HG03280 (cell line): Measurements from ENCODE around the gene XPNPEP3.
"Not testable (repeated sequence)": the region's sequence is repeated elsewhere in the genome, so short reads cannot be mapped to it uniquely, and the experiment has no call there.

Experiments
- ATAC-seq: cut with Tn5 transposase; IDR thresholded peaks from one replicate; pipeline ENCODE4 v1.9.1; 2021; ENCODE audit warnings: mild to moderate bottlenecking, moderate library complexity; ENCODE audit not compliant: unreplicated experiment

Gene XPNPEP3

DNA sequence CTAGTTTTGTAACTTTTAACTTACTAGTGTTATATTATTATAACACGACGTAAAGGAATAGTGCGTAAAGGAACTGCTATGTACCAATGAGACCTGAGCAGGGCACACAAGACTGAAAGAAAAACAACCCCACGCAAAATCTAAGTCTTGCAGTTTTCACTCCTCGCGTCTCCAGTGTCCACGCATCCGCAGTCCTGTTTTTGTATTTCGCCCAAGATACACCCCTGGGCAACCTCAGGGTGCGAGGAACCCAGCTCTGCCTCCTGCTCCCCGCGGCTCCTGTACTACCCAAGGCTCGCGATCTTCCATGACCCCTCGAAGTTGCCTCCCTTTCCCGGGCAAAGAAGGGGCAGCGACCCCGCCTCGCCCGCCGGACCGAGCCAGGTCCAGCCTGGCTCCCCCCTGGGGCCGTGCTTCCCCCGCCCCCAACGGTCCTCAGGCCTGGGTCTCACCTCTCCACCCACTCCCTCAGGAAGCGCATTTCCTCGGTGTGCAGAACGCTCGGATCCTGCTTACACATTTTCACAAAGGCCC lies 902 bp upstream of the XPNPEP3 start:
- ATAC-seq, result peak; percentile 10

DNA sequence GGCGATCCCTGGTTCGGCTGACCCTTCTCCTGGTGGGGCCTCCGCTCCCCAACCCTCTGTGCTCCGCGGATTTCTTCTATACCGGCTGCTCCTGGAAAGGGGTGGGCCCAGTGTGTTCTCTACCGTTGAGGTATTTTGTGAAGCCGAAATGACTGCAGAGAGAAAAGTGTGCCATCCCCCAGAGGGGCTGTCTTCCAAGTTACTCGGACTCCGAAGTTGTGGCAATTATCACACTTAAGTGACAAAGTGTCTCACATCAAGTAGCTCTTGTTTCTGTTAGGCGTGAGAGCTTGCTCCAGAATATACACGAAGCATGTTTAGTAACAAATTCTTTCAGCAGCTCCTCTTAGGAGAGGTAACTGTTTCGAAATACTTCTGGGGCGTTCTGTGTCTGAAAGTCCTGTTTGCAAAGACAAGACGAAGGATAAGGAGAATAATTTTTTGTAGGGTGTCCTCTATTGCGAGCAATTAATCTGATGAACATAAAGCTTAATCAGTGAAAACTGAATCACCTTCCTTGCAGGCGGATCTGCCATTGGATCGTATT lies 434 bp downstream of the XPNPEP3 start:
- ATAC-seq, result no peak

DNA sequence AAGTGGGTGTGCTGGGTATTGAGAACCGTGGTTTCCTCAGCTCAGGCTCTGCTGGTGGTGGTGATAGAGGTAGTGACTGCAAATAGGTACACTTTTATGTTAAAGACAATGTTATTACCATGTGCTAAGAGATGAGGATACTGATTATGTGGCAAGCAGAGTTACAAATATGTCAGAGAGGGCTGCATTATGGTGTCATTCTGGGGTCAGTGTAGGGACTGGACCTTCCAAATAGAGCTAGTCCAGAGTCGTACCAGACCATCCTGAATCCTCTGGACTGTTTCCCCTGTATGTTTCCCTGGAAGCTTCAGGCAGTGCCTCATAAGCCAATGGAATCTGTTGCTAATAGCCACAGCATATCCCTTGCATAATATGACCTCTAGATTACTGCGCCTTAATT lies 5.1 kb downstream of the XPNPEP3 start, which contains the start of gene DNAJB7:
DNAJB7 (minus strand) TSS at position 101 of the 400 bp plus-strand sequence. CDS start 119 bp downstream, outside the sequence.
- ATAC-seq, result no peak

DNA sequence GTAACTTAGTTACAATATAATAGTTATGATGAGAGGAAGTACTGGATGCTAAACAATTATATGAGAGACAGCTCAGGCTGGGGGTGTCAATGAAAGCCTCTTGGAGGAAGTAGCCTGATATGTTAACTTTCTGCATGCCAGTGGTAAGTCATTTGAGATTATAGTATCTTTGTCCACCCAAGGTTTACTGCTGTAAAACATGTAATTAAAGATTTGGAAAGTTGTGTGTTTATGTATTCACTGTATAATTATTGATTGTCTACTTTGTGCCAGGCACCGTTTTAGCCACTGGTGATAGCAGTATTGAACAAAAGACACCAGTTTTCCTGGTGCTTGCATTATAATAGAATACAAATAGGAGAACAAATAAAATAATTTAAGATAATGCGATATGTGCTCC lies 5.6 kb downstream of the XPNPEP3 start:
- ATAC-seq, result no peak

DNA sequence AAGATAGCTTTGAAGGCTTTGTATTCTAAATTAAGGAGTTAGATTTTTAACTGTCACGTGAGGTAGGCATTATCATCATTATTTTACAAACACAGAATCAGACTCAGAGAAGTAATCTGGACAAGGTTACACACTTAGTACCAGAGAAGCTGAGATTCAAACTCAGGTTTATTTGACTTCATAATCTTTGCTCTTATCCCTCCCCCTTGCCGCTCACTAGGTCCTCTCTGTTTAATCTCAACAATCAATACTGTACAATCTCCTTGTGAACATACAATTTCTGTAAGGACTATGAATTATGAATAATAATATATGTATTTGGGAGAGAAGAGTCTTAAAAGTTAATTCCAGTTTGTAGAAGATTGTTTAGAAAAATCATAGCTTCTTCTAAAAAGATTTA lies 10.2 kb downstream of the XPNPEP3 start:
- no peak for ATAC-seq

DNA sequence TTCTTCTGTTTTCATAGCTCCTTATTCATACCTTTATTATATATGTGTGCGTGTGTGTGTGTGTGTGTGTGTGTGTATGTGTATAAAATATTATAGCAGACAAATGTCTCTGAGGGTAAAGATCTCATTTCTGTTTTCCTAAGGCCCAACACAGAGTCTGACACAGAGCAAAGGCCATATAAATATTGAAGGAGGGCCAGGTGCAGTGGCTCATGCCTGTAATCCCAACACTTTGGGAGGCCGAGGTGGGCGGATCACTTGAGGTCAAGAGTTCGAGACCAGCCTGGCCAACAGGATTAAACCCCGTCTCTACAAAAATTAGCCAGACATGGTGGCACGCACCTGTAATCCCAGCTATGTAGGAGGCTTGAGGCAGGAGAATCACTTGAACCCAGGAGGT lies 11.4 kb downstream of the XPNPEP3 start:
- not testable (repeated sequence) for ATAC-seq

DNA sequence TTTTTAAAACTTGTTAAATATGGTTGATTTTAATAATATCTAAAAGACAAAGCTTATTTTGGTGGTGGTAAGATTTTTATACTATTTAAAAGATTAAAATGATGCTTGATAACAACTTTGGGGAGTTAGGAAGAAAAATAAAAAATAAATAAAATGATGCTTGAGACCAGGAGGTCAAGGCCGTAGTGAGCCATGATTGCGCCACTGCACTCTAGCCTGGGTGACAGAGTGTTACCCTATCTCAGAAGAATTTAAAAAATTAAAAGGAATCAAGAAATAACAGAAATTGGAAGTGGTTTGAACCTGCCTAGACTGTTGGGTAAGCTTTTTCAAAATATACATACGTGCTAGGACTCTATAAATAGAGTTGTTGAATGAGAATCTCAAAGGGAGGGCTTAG lies 17.1 kb downstream of the XPNPEP3 start:
- ATAC-seq, result no peak

DNA sequence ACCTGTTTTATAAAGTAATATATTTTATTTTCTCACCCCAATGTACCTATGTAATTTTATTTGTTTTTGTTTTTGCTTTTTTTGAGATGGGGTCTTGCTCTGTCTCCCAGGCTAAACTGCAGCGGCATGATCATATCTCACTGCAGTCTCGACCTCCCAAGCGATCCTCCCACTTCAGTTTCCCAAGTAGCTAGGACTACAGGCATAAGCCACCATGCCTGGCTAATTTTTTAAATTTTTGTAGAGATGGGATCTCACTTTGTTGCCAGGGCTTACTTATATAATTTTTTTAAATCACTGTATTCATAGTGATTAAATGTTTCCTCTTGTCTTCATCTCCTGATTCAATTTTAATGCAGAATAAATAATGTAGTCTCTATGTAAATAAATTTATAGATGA lies 18.2 kb downstream of the XPNPEP3 start:
- ATAC-seq, result no peak

DNA sequence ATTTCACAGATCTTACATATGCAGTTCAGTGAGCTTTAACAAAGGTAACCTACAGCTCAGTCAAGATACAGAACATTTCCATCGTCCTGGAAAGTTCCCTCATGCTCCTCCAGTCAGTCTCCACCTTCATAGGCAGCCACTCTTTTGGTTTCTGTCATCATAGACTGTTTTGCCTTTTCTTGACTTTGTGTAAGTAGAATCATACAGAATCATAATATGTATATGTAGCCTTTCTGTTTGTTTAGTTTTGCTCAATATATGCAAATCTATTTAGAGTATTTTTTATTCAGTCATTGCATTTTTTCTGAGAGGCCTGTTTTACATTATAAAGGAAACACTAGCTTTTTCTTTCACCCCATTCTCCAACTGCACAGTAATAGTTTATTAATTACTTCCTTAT lies 20.0 kb downstream of the XPNPEP3 start:
- ATAC-seq, result no peak

DNA sequence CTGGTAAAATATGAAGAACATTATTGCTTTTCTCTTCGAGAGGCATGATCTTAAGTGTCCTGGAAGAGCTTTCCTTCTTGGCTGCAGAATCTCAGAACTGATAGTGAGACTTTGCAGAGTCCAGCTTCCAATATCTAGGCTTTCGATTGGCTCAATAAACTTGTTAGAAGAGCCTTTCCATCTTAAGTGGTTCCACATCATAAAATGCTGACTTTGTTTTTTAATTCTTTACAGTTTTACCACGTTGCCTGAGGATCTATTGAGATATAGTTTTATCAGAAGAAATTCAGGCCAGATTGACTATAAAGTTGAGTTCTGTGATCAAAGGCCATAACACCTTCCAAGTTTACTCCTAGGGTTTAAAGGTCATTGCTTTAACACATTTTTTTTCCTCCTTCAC lies 20.5 kb downstream of the XPNPEP3 start:
- no peak for ATAC-seq

DNA sequence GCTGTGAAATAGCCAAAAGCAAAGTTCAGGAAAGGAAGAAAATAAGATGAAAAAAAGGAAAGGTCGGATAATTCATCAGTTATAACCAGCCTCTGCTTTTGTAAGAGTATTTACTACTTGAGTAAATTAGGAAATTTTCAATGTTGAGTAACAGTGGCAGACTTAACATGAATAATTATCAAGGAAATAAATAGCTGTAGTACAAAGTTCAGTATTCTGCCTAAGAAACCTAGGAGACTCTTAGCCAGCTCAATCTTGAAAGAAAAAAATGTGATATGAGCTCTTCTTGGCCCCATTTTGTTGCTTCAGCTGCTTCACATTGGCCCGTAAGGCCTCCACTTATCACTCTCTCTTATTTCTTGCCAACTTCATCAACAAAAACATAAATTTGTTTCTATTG lies 22.0 kb downstream of the XPNPEP3 start:
- no peak for ATAC-seq

DNA sequence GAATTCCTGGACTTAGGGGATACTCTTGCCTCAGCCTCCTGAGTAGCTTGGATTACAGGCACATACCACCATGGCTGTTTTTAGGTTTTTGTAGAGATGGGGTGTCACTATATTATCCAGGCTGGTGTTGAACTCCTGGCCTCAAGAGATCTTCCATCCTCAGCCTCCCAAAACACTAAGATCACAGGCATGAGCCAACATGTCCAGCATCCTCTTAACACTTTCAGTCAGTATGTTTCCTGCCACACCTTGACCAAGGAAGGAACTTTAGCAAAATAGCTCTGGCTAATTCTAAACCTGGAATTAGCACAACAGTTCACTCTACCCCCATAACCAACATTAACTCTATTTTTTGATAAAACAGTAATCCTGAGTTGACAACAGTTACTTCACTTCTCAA lies 32.2 kb downstream of the XPNPEP3 start:
- no peak for ATAC-seq

DNA sequence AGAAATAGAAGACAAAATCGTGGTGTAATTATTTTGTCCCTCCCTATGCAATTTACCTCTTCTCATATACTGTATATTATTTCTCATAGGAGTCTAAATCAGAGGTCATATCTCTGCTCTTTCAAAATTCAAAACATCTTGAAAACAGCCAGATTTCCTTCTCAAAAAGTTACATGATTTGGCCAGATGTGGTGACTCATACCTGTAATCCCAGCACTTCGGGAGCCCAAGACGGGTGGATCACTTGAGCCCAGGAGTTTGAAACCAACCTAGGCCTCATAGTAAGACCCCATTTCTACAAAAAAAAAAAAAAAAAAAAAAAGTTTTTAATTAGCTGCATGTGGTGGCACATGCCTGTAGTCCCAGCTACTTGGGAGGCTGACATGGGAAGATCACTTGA lies 33.9 kb downstream of the XPNPEP3 start:
- ATAC-seq, result no peak

DNA sequence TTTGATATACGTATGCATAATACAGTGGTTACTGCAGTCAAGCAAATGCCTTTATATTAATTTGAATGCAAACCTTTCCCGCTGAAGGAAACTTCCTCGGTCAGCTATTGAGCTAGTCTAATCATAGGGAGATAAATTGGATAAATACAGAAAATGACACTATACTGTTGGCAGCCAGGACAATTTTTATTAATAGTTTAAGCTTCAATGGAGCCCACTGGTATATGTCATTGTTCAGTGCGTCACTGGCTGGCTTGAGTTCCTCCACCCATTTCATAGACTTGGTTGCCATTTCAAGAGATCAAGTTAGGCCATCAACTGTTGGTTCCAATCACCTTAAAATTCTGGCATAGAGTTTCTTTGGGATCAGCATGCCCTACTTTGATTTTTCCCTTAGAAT lies 37.5 kb downstream of the XPNPEP3 start:
- ATAC-seq, result no peak

DNA sequence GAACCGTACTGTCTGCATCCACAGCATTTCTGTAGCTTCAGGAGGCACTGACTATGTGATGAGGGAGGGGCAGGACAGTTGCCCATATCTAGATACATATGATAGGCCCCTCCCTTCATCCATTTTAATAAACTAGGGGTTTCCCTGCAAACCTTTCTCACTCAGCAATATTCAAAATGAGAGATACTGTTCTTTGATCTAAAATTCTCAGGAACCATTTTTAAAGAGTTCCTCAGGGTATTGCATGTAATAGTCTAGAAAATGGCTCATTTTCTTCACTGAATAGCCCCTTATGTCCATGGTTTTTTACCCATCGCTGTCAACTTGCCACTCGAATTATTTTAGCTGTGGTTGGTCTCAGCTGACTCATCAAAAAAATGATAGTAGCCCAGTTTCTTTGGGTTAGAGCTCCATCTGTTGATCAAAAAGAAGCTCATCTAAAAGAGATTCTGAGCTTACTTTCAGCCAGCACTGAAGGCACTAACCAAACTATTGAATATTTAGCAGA lies 42.0 kb downstream of the XPNPEP3 start:
- ATAC-seq, result no peak

DNA sequence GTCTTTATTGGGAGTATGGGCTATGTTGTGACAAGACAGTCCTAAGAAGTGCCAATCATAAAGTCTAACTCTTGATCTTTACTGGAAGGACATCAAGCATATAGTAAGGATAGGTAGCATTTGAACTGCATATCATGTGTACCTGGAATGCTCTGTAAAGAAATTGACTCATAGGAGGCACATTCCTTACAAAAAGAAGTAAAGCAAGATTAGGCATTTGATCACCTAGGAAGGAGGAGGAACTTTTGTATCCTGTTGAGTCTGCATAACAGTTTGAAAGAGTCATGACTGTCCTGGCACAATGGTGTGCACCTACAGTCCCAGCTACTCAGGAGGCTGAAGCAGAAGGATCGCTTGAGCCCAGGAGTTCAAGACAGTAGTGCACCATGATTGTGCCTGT lies 47.2 kb downstream of the XPNPEP3 start:
- ATAC-seq, result no peak

DNA sequence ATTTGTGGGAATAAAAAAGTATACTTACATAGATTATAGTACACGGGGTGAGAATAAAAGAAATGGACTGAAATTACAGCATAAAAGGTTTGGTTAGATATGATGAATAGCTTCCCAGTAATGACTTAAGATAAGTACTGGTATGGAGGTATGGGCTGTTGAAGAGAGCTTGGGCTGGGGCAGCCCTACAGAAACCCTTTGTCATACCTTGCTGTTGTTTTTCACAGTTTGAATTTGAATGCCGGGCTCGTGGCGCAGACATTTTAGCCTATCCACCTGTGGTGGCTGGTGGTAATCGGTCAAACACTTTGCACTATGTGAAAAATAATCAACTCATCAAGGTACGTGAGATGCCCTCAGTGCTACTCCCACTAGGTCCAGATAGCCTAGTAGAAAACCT lies 51.9 kb downstream of the XPNPEP3 start:
- no peak for ATAC-seq

DNA sequence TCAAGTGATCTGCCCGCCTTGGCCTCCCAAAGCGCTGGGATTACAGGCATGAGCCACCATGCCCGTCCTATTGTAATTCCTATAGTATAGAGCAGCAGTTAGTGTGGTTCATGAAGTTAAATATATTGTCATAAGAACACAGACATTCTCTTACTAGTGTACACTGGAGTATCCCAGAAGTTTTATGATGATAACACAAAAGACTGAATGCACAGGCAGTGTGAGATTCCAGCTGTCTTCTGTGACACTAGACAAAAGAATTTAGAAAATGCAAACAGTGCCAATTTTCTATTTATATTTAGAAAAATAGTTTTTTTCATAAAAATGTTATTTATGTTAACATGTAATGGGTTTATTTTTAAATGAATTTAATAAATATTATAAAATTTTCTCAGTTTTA lies 54.8 kb downstream of the XPNPEP3 start:
- no peak for ATAC-seq

DNA sequence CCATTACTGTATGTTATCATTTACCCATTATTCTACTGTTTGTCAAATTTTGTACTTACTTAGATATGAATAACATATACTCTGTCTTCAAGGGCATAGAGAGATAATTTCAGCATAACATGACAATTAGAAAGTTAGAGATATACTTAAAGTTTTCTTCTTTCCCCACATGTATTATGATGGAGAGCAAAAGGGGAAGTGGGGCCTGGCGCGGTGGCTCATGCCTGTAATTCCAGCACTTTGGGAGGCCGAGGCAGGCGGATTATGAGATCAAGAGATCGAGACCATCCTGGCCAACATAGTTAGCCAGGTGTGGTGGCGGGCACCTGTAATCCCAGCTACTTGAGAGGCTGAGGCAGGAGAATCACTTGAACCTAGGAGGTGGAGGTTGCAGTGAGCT lies 56.0 kb downstream of the XPNPEP3 start:
- not testable (repeated sequence) for ATAC-seq

DNA sequence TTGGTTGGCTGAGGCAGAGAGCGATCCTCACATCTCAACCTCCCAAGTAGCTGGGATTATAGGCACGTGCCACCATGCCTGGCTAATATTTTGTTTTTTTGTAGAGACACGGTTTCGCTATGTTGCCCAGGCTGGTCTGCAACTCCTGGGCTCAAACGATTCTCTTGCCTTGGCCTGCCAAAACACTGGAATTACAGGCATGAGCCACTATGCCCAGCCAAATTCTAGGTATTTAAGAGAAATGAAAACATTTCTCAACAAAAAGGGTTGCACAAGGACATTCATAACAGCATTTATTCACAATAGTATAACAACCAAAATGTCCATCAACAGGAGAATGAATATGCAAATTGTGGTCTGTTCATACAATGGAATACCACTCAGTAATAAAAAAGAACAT lies 62.5 kb downstream of the XPNPEP3 start:
- no peak for ATAC-seq

DNA sequence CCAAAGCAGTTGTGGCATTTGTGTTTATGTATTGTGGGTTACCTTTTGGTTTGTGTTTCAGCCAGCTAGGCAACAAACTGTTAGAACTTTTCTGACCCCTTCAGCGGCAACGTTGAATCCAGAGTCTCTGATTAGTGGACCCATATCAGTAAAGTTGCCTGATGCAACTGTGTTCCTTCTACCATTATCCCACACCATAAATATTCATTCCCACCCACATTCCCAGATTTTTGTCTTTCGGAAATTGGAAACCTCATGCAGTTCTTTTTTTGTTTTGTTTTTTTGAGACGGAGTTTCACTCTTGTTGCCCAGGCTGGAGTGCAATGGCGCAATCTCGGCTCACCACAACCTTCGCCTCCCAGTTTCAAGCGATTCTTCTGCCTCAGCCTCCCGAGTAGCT lies 63.6 kb downstream of the XPNPEP3 start:
- ATAC-seq, result no peak

DNA sequence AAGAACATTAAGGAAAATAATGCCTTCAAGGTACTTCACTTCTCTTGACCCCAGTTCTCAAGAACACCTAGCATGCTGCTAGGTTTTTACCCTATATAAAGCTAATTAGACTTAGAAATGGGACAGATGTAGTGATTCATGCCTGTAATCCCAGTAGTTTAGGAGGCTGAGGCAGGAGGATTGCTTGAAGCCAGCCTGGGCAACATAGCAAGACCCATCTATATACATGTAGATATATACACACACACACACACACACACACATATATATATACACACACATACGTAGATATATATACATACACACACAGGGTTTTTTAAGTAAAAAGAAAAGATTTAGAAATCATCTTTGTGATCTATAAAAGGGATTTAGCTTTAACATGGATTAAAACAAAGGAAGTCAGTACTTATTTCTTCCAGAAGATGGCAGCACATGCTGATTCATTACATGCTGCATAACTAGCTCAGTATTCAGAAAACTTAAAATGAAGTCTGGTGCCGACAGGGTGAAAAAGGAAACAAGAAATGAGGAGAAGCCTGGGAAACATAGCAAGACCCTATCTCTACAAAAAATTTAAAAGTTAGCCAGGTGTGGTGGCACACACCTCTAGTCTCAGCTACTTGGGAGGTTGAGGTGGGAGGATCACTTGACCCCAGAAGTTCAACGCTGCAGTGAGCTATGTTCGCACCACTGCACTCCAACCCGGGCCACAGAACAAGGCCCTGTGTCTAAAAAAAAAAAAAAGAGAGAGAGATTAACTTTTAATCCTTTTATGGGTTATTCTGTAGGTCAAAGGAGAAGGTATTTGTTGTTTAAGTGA lies 65.7 kb downstream of the XPNPEP3 start:
- no peak for ATAC-seq
